KMS-11 (cell line): ENCODE data around the gene WNT3A.

Source experiments
- H2AFZ ChIP-seq: fragments of 200-600 bp; sonication (generic); 2 replicates; pipeline ENCODE4 v1.6.1; 2016; ENCODE audit warnings: antibody characterized with exemption, mixed run types, low read depth
- H3K27ac ChIP-seq: fragments of 200-600 bp; sonication (generic); 2 replicates; pipeline ENCODE4 v1.6.1; 2016; ENCODE audit warnings: mild to moderate bottlenecking, mixed run types
- H3K27me3 ChIP-seq: fragments of 200-600 bp; sonication (generic); 2 replicates; pipeline ENCODE4 v1.6.1; 2017; ENCODE audit warnings: mild to moderate bottlenecking, low read depth, mixed run types, moderate library complexity; ENCODE audit not compliant: insufficient read depth
- H3K36me3 ChIP-seq: fragments of 200-600 bp; sonication (generic); 2 replicates; pipeline ENCODE4 v1.6.1; 2017; ENCODE audit warnings: mild to moderate bottlenecking, mixed run types; ENCODE audit not compliant: insufficient read depth
- H3K4me1 ChIP-seq: fragments of 200-600 bp; sonication (generic); 2 replicates; pipeline ENCODE4 v1.6.1; 2016; ENCODE audit warnings: mild to moderate bottlenecking, low read depth, mixed run types; ENCODE audit not compliant: poor library complexity, severe bottlenecking
- H3K4me2 ChIP-seq: fragments of 200-600 bp; sonication (generic); 2 replicates; pipeline ENCODE4 v1.7.0; 2016; ENCODE audit warnings: mild to moderate bottlenecking, mixed run types
- H3K4me3 ChIP-seq: fragments of 200-600 bp; sonication (generic); IDR thresholded peaks from 2 replicates; pipeline ENCODE4 v1.6.1; 2017; ENCODE audit warnings: low read depth, low read length, mixed read lengths; ENCODE audit not compliant: insufficient read depth
- H3K79me2 ChIP-seq: fragments of 200-600 bp; sonication (generic); 2 replicates; pipeline ENCODE4 v1.6.1; 2016; ENCODE audit warnings: low read depth, mixed run types; ENCODE audit not compliant: insufficient read depth
- H3K9ac ChIP-seq: fragments of 200-600 bp; sonication (generic); 2 replicates; pipeline ENCODE4 v1.6.1; 2016; ENCODE audit warnings: mild to moderate bottlenecking, mixed run types
- H4K20me1 ChIP-seq: fragments of 200-600 bp; sonication (generic); 2 replicates; pipeline ENCODE4 v1.6.1; 2016; ENCODE audit warnings: mild to moderate bottlenecking, mixed run types; ENCODE audit not compliant: insufficient read depth
- CTCF ChIP-seq: fragments of 200-600 bp; sonication (generic); conservative IDR thresholded peaks from 2 replicates; pipeline ENCODE4 v1.6.1; 2017; ENCODE audit warnings: low read depth, mild to moderate bottlenecking, antibody characterized with exemption, low read length, moderate library complexity, mixed read lengths

The WNT3A gene

GRCh38 chr1:228099331-228099732, 92.5 kb downstream of the WNT3A start:
- H3K4me2 ChIP-seq: no peak overlapping the region

GRCh38 chr1:228100822-228101613, 94.2 kb downstream of the WNT3A start:
- Histone ChIP-seq H3K27ac (peak overlapping the region; percentile 84; the same call in 1 of the 2 replicates), H3K9ac (peak overlapping the region; percentile 83; the same call in 1 of the 2 replicates), H3K4me1 (peaks cover 18% of the 10 kb centered on the region), H3K36me3 (peaks cover 9% of the 10 kb centered on the region; the same call in 1 of the 2 replicates), H3K4me2 (peak overlapping the region; percentile 83), H3K4me3 (peak overlapping the region; percentile 77), H3K79me2 (peaks cover 52% of the 10 kb centered on the region), H2AFZ (no peak overlapping the region), H3K27me3 (no peaks in the 10 kb centered on the region), H4K20me1 (peaks cover 26% of the 10 kb centered on the region)
- no peak for TF ChIP-seq CTCF

More at GRCh38 chr1:228099331-228099732, 92.5 kb downstream of the WNT3A start:
- H3K9ac ChIP-seq: no peak overlapping the region
- H3K79me2 ChIP-seq: peaks cover 69% of the 10 kb centered on the region
- TF ChIP-seq CTCF: no peak
- no peak overlapping the region for H3K27ac ChIP-seq
- H3K27me3 ChIP-seq: no peaks in the 10 kb centered on the region
- H4K20me1 ChIP-seq: peaks cover 43% of the 10 kb centered on the region
- no peak overlapping the region for H3K4me3 ChIP-seq
- H3K4me1 ChIP-seq: peaks cover 24% of the 10 kb centered on the region
- H2AFZ ChIP-seq: no peak overlapping the region
- H3K36me3 ChIP-seq: peaks cover 9% of the 10 kb centered on the region; the same call in 1 of the 2 replicates

GRCh38 chr1:228101614-228101993, 94.8 kb downstream of the WNT3A start:
- Histone ChIP-seq H3K4me3 (peak overlapping the region; percentile 77), H3K4me1 (peaks cover 18% of the 10 kb centered on the region), H3K27me3 (no peaks in the 10 kb centered on the region), H3K27ac (peak overlapping the region; percentile 84; the same call in 1 of the 2 replicates), H3K36me3 (peaks cover 9% of the 10 kb centered on the region; the same call in 1 of the 2 replicates), H3K4me2 (peak overlapping the region; percentile 83), H3K9ac (peak overlapping the region; percentile 83; the same call in 1 of the 2 replicates), H3K79me2 (peaks cover 46% of the 10 kb centered on the region), H4K20me1 (peaks cover 21% of the 10 kb centered on the region), H2AFZ (no peak overlapping the region)
- TF ChIP-seq CTCF: 0 out of 2 replicates have a peak, but pooled peaks have one; percentile 4

GRCh38 chr1:228101994-228102790, 95.4 kb downstream of the WNT3A start:
- Histone ChIP-seq H4K20me1 (peaks cover 15% of the 10 kb centered on the region; the same call in 1 of the 2 replicates), H3K4me2 (peak overlapping the region; percentile 83), H2AFZ (0 out of 2 replicates have a peak overlapping the region, but pooled peaks have one; percentile 31), H3K79me2 (peaks cover 40% of the 10 kb centered on the region), H3K36me3 (peaks cover 3% of the 10 kb centered on the region; the same call in 1 of the 2 replicates), H3K4me3 (peak overlapping the region; percentile 77), H3K9ac (peak overlapping the region; percentile 83; the same call in 1 of the 2 replicates), H3K27me3 (no peaks in the 10 kb centered on the region), H3K4me1 (peaks cover 18% of the 10 kb centered on the region), H3K27ac (peak overlapping the region; percentile 84; the same call in 1 of the 2 replicates)
- TF ChIP-seq CTCF: 0 out of 2 replicates have a peak, but pooled peaks have one; percentile 12
